Adipocyte (in vitro differentiated cells): ENCODE measurements around the gene GABRD.

ENCODE experiments used
- DNase-seq: peaks from one replicate; pipeline ENCODE4 v3.0.0-alpha.2; 2015; ENCODE audit warnings: low read depth
- H3K27me3 ChIP-seq: replicated peaks from 2 replicates; pipeline ENCODE4 v1.7.0; 2013; ENCODE audit warnings: mild to moderate bottlenecking, low read length, moderate library complexity; ENCODE audit not compliant: control insufficient read depth, insufficient read depth
- H3K36me3 ChIP-seq: 2 replicates; pipeline ENCODE4 v1.7.0; 2013; ENCODE audit warnings: low read length, mild to moderate bottlenecking, moderate library complexity; ENCODE audit not compliant: control insufficient read depth, insufficient read depth, severe bottlenecking
- H3K4me1 ChIP-seq: 2 replicates; pipeline ENCODE4 v1.7.0; 2013; ENCODE audit warnings: mild to moderate bottlenecking, low read length, moderate library complexity; ENCODE audit not compliant: control insufficient read depth, insufficient read depth
- H3K4me3 ChIP-seq: 2 replicates; pipeline ENCODE4 v1.7.0; 2013; ENCODE audit warnings: mild to moderate bottlenecking, low read length, moderate library complexity
- H3K9ac ChIP-seq: 2 replicates; pipeline ENCODE4 v1.7.0; 2013; ENCODE audit warnings: mild to moderate bottlenecking, low read length, moderate library complexity
- H3K9me3 ChIP-seq: 2 replicates; pipeline ENCODE4 v1.7.0; 2013; ENCODE audit warnings: mild to moderate bottlenecking, low read length, moderate library complexity; ENCODE audit not compliant: control insufficient read depth

GABRD gene

GRCh38 chr1:2022063-2022770 is 3.1 kb downstream of the GABRD start:
- H3K4me3 ChIP-seq = no peak overlapping the region
- peaks cover 70% of the 10 kb centered on the region for H3K27me3 ChIP-seq
- H3K4me1 ChIP-seq = no peaks in the 10 kb centered on the region
- H3K9me3 ChIP-seq = no peaks in the 10 kb centered on the region
- no peak overlapping the region for H3K9ac ChIP-seq
- DNase-seq = no peak
- no peaks in the 10 kb centered on the region for H3K36me3 ChIP-seq

- no peak overlapping the region for H3K4me3 ChIP-seq
- H3K4me1 ChIP-seq = no peaks in the 10 kb centered on the region
- no peak overlapping the region for H3K9ac ChIP-seq
- peaks cover 62% of the 10 kb centered on the region for H3K27me3 ChIP-seq
- H3K36me3 ChIP-seq = no peaks in the 10 kb centered on the region
- no peak for DNase-seq
- H3K9me3 ChIP-seq = no peaks in the 10 kb centered on the region
Observed at GRCh38 chr1:2023187-2023586, 4.0 kb downstream of the GABRD start.

DNA sequence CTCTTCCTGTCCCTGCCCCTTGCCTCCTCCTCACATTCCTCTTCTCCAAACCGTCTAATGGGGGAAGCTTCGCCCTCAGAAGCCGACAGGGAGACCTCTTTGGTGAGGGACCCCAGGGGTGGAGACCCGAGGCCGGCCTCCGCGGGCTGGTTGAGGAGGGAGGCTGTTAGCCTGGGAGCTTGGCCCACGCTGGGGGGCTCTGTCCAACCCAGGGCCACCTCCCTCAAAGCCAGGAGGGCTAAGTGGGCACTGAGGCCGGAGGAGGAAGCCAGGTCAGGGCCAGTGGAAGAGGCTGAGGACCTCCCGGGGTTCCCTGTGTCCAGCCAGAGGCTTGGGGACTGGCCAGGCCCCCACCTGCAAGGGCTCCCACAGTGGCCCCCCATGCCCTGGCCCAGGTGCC is 5.3 kb downstream of the GABRD start:
- DNase-seq = no peak
- Histone ChIP-seq H3K4me1 (no peaks in the 10 kb centered on the region), H3K4me3 (no peak overlapping the region), H3K36me3 (no peaks in the 10 kb centered on the region), H3K27me3 (peaks cover 60% of the 10 kb centered on the region), H3K9me3 (no peaks in the 10 kb centered on the region), H3K9ac (no peak overlapping the region)

- no peak overlapping the region for H3K9ac ChIP-seq
- H3K4me1 ChIP-seq = no peaks in the 10 kb centered on the region
- H3K4me3 ChIP-seq = no peak overlapping the region
- H3K9me3 ChIP-seq = no peaks in the 10 kb centered on the region
- H3K27me3 ChIP-seq = peaks cover 59% of the 10 kb centered on the region
- DNase-seq = no peak
- no peaks in the 10 kb centered on the region for H3K36me3 ChIP-seq
Observed at GRCh38 chr1:2024887-2025286, 5.7 kb downstream of the GABRD start.

GRCh38 chr1:2025491-2025981 is 6.4 kb downstream of the GABRD start:
- DNase-seq = no peak
- H3K9me3 ChIP-seq = no peaks in the 10 kb centered on the region
- H3K36me3 ChIP-seq = no peaks in the 10 kb centered on the region
- H3K4me3 ChIP-seq = no peak overlapping the region
- H3K27me3 ChIP-seq = peaks cover 58% of the 10 kb centered on the region
- no peaks in the 10 kb centered on the region for H3K4me1 ChIP-seq
- H3K9ac ChIP-seq = no peak overlapping the region

GRCh38 chr1:2027961-2028583 is 8.9 kb downstream of the GABRD start:
- no peaks in the 10 kb centered on the region for H3K4me1 ChIP-seq
- no peak for DNase-seq
- H3K27me3 ChIP-seq = peaks cover 39% of the 10 kb centered on the region
- H3K36me3 ChIP-seq = no peaks in the 10 kb centered on the region
- H3K4me3 ChIP-seq = no peak overlapping the region
- H3K9ac ChIP-seq = no peak overlapping the region
- H3K9me3 ChIP-seq = no peaks in the 10 kb centered on the region

DNA sequence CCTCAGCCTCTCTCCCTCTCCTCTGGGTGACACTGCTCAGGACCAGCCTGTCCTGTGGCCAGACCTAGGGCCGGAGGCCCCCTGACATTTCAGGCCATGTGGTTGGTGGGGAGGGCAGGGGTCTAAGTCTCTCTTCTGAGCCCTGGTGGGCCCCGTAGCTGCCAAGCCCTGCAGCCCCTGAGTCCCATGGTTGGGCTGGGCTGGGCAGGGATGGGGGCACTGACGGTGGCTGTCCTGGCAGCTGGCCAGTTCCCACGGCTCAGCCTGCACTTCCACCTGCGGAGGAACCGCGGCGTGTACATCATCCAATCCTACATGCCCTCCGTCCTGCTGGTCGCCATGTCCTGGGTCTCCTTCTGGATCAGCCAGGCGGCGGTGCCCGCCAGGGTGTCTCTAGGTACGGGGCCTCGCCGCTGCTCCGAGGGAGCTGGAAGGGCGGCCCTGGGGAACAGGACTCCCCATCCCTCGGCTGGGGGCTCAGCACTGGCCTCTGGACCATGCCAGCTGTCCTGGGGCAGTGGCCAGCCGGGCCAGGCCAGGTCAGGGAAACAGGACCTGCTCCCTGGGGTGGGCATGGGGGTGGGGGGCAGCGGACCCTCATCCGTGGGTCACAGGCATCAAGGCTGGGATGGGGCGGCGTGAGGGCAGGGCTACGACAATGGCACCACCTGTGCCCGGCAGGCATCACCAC is 9.9 kb downstream of the GABRD start:
- no peak for DNase-seq

GRCh38 chr1:2029561-2029960 is 10.4 kb downstream of the GABRD start:
- H3K36me3 ChIP-seq = no peaks in the 10 kb centered on the region
- no peak overlapping the region for H3K4me3 ChIP-seq
- H3K9ac ChIP-seq = no peak overlapping the region
- H3K9me3 ChIP-seq = no peaks in the 10 kb centered on the region
- H3K4me1 ChIP-seq = no peaks in the 10 kb centered on the region
- peaks cover 34% of the 10 kb centered on the region for H3K27me3 ChIP-seq
- DNase-seq = no peak

More for the DNA sequence above, 9.9 kb downstream of the GABRD start:
- Histone ChIP-seq H3K36me3 (no peaks in the 10 kb centered on the region), H3K4me3 (no peak overlapping the region), H3K4me1 (no peaks in the 10 kb centered on the region), H3K9me3 (no peaks in the 10 kb centered on the region), H3K9ac (no peak overlapping the region), H3K27me3 (peaks cover 38% of the 10 kb centered on the region)

- DNase-seq = no peak
- H3K4me1 ChIP-seq = no peaks in the 10 kb centered on the region
- no peak overlapping the region for H3K9ac ChIP-seq
- no peak overlapping the region for H3K4me3 ChIP-seq
- H3K9me3 ChIP-seq = no peaks in the 10 kb centered on the region
- H3K36me3 ChIP-seq = no peaks in the 10 kb centered on the region
- peaks cover 27% of the 10 kb centered on the region for H3K27me3 ChIP-seq
Observed at GRCh38 chr1:2030076-2030871, 11.1 kb downstream of the GABRD start.

GRCh38 chr1:2031546-2032540 is 12.7 kb downstream of the GABRD start:
- H3K9me3 ChIP-seq = no peaks in the 10 kb centered on the region
- H3K27me3 ChIP-seq = peaks cover 25% of the 10 kb centered on the region
- H3K4me1 ChIP-seq = no peaks in the 10 kb centered on the region
- no peak overlapping the region for H3K4me3 ChIP-seq
- H3K9ac ChIP-seq = no peak overlapping the region
- DNase-seq = no peak
- H3K36me3 ChIP-seq = no peaks in the 10 kb centered on the region
